ENCODE data around the gene COL5A1.

DNA sequence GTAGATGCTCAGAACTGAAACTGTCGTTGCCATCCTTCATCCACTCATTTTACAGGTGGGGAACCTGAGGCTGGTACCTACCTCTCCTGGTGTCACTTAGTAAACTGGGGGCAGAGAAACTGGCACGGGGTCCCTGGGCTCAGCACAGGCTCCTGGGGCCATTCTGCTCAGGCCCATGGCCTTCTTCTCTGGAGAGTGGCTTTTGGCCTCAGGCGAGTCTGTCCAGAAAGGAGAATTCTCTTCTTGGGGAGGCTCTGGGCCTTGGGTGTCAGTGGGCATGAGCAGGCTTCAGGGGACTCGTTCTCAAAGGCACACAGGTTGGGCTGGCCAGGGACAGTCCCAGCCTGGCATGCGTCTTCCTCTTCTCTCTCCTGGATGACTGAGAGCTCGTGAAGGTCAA, 24.6 kb downstream of the COL5A1 start:
- TF ChIP-seq, protein P1, sequence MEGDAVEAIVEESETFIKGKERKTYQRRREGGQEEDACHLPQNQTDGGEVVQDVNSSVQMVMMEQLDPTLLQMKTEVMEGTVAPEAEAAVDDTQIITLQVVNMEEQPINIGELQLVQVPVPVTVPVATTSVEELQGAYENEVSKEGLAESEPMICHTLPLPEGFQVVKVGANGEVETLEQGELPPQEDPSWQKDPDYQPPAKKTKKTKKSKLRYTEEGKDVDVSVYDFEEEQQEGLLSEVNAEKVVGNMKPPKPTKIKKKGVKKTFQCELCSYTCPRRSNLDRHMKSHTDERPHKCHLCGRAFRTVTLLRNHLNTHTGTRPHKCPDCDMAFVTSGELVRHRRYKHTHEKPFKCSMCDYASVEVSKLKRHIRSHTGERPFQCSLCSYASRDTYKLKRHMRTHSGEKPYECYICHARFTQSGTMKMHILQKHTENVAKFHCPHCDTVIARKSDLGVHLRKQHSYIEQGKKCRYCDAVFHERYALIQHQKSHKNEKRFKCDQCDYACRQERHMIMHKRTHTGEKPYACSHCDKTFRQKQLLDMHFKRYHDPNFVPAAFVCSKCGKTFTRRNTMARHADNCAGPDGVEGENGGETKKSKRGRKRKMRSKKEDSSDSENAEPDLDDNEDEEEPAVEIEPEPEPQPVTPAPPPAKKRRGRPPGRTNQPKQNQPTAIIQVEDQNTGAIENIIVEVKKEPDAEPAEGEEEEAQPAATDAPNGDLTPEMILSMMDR (conservative IDR thresholded peaks at IDR 0.05; ENCODE audit: low read depth, low read length): no peak
- TF ChIP-seq EZH2 (IDR thresholded peaks at IDR 0.05; ENCODE audit: low read length, unreplicated experiment) (no peak), EZH2phosphoT487 (IDR thresholded peaks at IDR 0.05; ENCODE audit: borderline replicate concordance, low read length) (no peak)
